ENCODE measurements around the gene TNIP1. TPM values are rescaled to one million over a fixed set of nuclear protein-coding genes. Genes with fewer than 3 reads are reported as not detected.

TNIP1 gene
- total and polyA plus RNA-seq, 4 donors: 81.5 to 308 (median 129) TPM

DNA sequence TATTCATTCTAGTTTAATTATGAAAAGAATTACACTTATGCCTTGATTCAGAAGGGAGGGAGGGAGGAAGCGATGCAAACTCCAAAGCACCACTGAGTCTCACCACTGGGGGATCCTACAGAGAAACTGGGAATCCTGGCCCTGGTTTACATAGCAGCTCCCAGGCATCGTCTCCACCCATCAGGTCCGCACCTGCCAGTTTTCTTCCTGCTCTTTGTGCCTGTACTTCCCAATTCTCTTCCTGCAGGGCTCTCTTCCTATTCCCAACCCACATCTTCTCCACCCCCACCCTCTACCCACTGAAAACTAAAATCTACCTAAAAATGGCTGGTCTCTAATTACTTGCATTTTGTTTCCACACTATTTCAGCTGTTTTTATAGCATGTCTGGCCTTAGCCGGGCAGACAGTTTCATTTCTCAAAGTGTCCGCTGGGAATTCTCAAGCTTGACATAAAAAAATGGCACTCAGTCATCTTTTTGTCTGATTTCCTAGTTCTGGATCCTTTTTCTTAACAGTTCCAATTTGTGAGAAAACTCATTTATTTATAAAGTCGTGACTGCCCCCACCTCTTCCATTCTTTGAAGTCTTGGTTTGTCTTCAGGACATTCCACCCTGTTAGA, 1.6 kb upstream of the TNIP1 start:
- Histone ChIP-seq H3K27ac (ENCODE audit: low read depth in 1 of 2, low read length in 1 of 2) (peak overlapping the region; percentile 12 to 35), H3K4me1 (ENCODE audit: control insufficient read depth in 5 of 5, insufficient read depth in 5 of 5, low read length in 5 of 5) (peaks cover 16 to 47% (median 33%) of the 10 kb centered on the region in 5 donors), H3K36me3 (ENCODE audit: control insufficient read depth in 4 of 4, insufficient read depth in 4 of 4, low read length in 4 of 4) (peaks cover 0 to 7% (median 2%) of the 10 kb centered on the region in 4 donors), H3K9ac (ENCODE audit: insufficient read depth in 1 of 2, low read length in 2 of 2) (no peak overlapping the region), H3K9me3 (ENCODE audit: control insufficient read depth in 4 of 4, insufficient read depth in 3 of 4, low read length in 3 of 4) (no peaks in the 10 kb centered on the region), H3K27me3 (ENCODE audit: control insufficient read depth in 3 of 3, insufficient read depth in 3 of 3, low read length in 2 of 3) (no peaks in the 10 kb centered on the region), H3K4me3 (no peak overlapping the region)
- DNase-seq (peak; percentile 45 to 53 (median 48)), ATAC-seq (ENCODE audit: insufficient read depth, low FRiP score) (no peak)
- WGBS, 2 donors: 60 to 67% methylated on average over 6 of the region's 6 CpGs
- TF ChIP-seq CTCF (IDR thresholded peaks at IDR 0.05; ENCODE audit: control extremely low read depth, extremely low read depth): no peak

GRCh38 chr5:151081431-151082281, 822 bp upstream of the TNIP1 start:
- peak in 2 of 3 donors; percentile 95 for DNase-seq
- H3K27ac ChIP-seq (ENCODE audit: low read depth in 1 of 2, low read length in 1 of 2): peak overlapping the region; percentile 98 to 100
- H3K36me3 ChIP-seq (ENCODE audit: control insufficient read depth in 4 of 4, insufficient read depth in 4 of 4, low read length in 4 of 4): peaks cover 0 to 7% (median 2%) of the 10 kb centered on the region in 4 donors
- no peaks in the 10 kb centered on the region for H3K27me3 ChIP-seq (ENCODE audit: control insufficient read depth in 3 of 3, insufficient read depth in 3 of 3, low read length in 2 of 3)
- 9 to 11% methylated on average over 15 of the region's 15 CpGs for WGBS, 2 donors
- peak overlapping the region; percentile 60 for H3K4me3 ChIP-seq
- peak overlapping the region; percentile 95 to 97 for H3K9ac ChIP-seq (ENCODE audit: insufficient read depth in 1 of 2, low read length in 2 of 2)
- H3K9me3 ChIP-seq (ENCODE audit: control insufficient read depth in 4 of 4, insufficient read depth in 3 of 4, low read length in 3 of 4): no peaks in the 10 kb centered on the region
- peaks cover 16 to 39% (median 27%) of the 10 kb centered on the region in 5 donors for H3K4me1 ChIP-seq (ENCODE audit: control insufficient read depth in 5 of 5, insufficient read depth in 5 of 5, low read length in 5 of 5)
- no peak for ATAC-seq (ENCODE audit: insufficient read depth, low FRiP score)
- no peak for TF ChIP-seq CTCF (IDR thresholded peaks at IDR 0.05; ENCODE audit: control extremely low read depth, extremely low read depth)

- no peak for TF ChIP-seq CTCF (IDR thresholded peaks at IDR 0.05; ENCODE audit: control extremely low read depth, extremely low read depth)
- peak overlapping the region; percentile 98 to 100 for H3K27ac ChIP-seq (ENCODE audit: low read depth in 1 of 2, low read length in 1 of 2)
- peaks cover 12 to 32% (median 24%) of the 10 kb centered on the region in 5 donors for H3K4me1 ChIP-seq (ENCODE audit: control insufficient read depth in 5 of 5, insufficient read depth in 5 of 5, low read length in 5 of 5)
- 4 to 8% methylated on average over 20 to 21 of the region's 21 CpGs for WGBS, 2 donors
- H3K9me3 ChIP-seq (ENCODE audit: control insufficient read depth in 4 of 4, insufficient read depth in 3 of 4, low read length in 3 of 4): no peaks in the 10 kb centered on the region
- DNase-seq (peak in 1 of 3 donors; percentile 34), ATAC-seq (ENCODE audit: insufficient read depth, low FRiP score) (no peak)
- H3K9ac ChIP-seq (ENCODE audit: insufficient read depth in 1 of 2, low read length in 2 of 2): peak overlapping the region; percentile 64 to 95
- H3K27me3 ChIP-seq (ENCODE audit: control insufficient read depth in 3 of 3, insufficient read depth in 3 of 3, low read length in 2 of 3): no peaks in the 10 kb centered on the region
- H3K4me3 ChIP-seq: peak overlapping the region; percentile 60
- peaks cover 0 to 7% (median 2%) of the 10 kb centered on the region in 4 donors for H3K36me3 ChIP-seq (ENCODE audit: control insufficient read depth in 4 of 4, insufficient read depth in 4 of 4, low read length in 4 of 4)
These were observed 809 bp downstream of the TNIP1 start for GRCh38 chr5:151079838-151080612.
